GM12878 (cell line): Measurements from ENCODE around the gene TMPRSS9. TPM values are rescaled to one million over a fixed set of nuclear protein-coding genes. Genes with fewer than 3 reads are reported as not detected.

Source experiments
- ATAC-seq: fragments of 200-7000 bp; cut with Tn5 transposase; 3 replicates; pipeline ENCODE4 v1.9.1; 2020; ENCODE audit warnings: mild to moderate bottlenecking, moderate library complexity
- BruUV-seq: library from RNA; stranded (reverse); fragments of 400-500 nt; replicated peaks from 2 replicates; lab custom pipeline; 2021; lab: Mats Ljungman, UMichigan
- CTCF ChIA-PET: fragments of 300-600 bp; sonication (Branson Sonifier 250); formaldehyde crosslinking; extraction: SDS; loops from one replicate; lab custom pipeline; 2021; ENCODE audit warnings: inconsistent platforms; lab: Yijun Ruan, JAX
- POLR2A ChIA-PET: fragments of 350-600 bp; formaldehyde crosslinking; extraction: SDS; loops from one replicate; lab custom pipeline; 2021; ENCODE audit warnings: inconsistent platforms; lab: Charles Lee
- RAD21 ChIA-PET: fragments of 300-600 bp; sonication (Branson Sonifier 250); formaldehyde crosslinking; loops from one replicate; lab custom pipeline; 2023; ENCODE audit warnings: antibody characterized with exemption; ENCODE audit not compliant: unreplicated experiment; lab: Charles Lee
- SMC1A ChIA-PET: fragments of 300-600 bp; sonication (Branson Sonifier 250); formaldehyde crosslinking; loops from one replicate; lab custom pipeline; 2023; ENCODE audit not compliant: unreplicated experiment, uncharacterized antibody; lab: Charles Lee
- DNase-seq: peaks from one replicate; pipeline ENCODE4 v3.0.0-alpha.2; 2011; ENCODE audit warnings: low read depth, low spot score
- FAIRE-seq: peaks from 3 replicates; lab custom pipeline; 2011; peaks lifted over from hg19 to GRCh38; lab: Jason Lieb, UNC
- H2AFZ ChIP-seq: 2 replicates; pipeline ENCODE4 v1.6.0; 2011; ENCODE audit warnings: low read depth, low read length, control low read depth; ENCODE audit not compliant: control insufficient read depth
- H3K27ac ChIP-seq: 2 replicates; pipeline ENCODE4 v1.5.1; 2011; ENCODE audit warnings: control low read depth; ENCODE audit not compliant: control insufficient read depth, insufficient read depth
- H3K27me3 ChIP-seq, 2 experiments: replicated peaks in 1 of 2; 2 replicates each; pipeline versions ENCODE4 v1.6.0 to v1.6.1; 2011; ENCODE audit warnings: low read length in 1 of 2; ENCODE audit not compliant: control insufficient read depth in 2 of 2, insufficient read depth in 2 of 2
- H3K36me3 ChIP-seq, 2 experiments: 2 replicates each; pipeline ENCODE4 v1.5.1; 2011; ENCODE audit warnings: low read length in 1 of 2; ENCODE audit not compliant: control insufficient read depth in 2 of 2, insufficient read depth in 2 of 2
- H3K4me1 ChIP-seq: 2 replicates; pipeline ENCODE4 v1.6.1; 2011; ENCODE audit warnings: mild to moderate bottlenecking, low read length, moderate library complexity, mixed read lengths; ENCODE audit not compliant: control insufficient read depth, insufficient read depth
- H3K4me2 ChIP-seq: 2 replicates; pipeline ENCODE4 v1.6.0; 2011; ENCODE audit warnings: control low read depth; ENCODE audit not compliant: control insufficient read depth, insufficient read depth
- H3K4me3 ChIP-seq: fragments of 200-600 bp; sonication (generic); 2 replicates; pipeline ENCODE4 v1.5.1; 2016
- H3K79me2 ChIP-seq: 2 replicates; pipeline ENCODE4 v1.6.0; 2011; ENCODE audit warnings: low read length; ENCODE audit not compliant: control insufficient read depth, insufficient read depth
- H3K9ac ChIP-seq: 2 replicates; pipeline ENCODE4 v1.8.0; 2011; ENCODE audit warnings: low read length, control low read depth, mixed read lengths; ENCODE audit not compliant: control insufficient read depth, insufficient read depth
- H3K9me3 ChIP-seq: replicated peaks from 3 replicates; pipeline ENCODE4 v1.5.1; 2011; ENCODE audit warnings: mild to moderate bottlenecking, low read length; ENCODE audit not compliant: control insufficient read depth, insufficient read depth
- H4K20me1 ChIP-seq: 2 replicates; pipeline ENCODE4 v1.6.0; 2011; ENCODE audit not compliant: control insufficient read depth, insufficient read depth
- BCL11A ChIP-seq: IDR thresholded peaks from 2 replicates; pipeline ENCODE4 v1.6.1; 2011; ENCODE audit warnings: low read depth, low read length
- E4F1 ChIP-seq: fragments of 450-650 bp; IDR thresholded peaks from 2 replicates; pipeline ENCODE4 v1.6.1; 2018; ENCODE audit warnings: borderline replicate concordance, mild to moderate bottlenecking; ENCODE audit not compliant: partially characterized antibody
- HDGF ChIP-seq: fragments of 450-650 bp; IDR thresholded peaks from 2 replicates; pipeline ENCODE4 v1.6.1; 2016; ENCODE audit warnings: antibody characterized with exemption
- IRF5 ChIP-seq: fragments of 450-650 bp; IDR thresholded peaks from 2 replicates; pipeline ENCODE4 v1.6.1; 2017; ENCODE audit warnings: borderline replicate concordance
- KDM1A ChIP-seq: fragments of 200-600 bp; sonication (generic); IDR thresholded peaks from 2 replicates; pipeline ENCODE4 v1.6.1; 2016; ENCODE audit warnings: borderline replicate concordance
- MAX ChIP-seq: IDR thresholded peaks from 2 replicates; pipeline ENCODE4 v1.6.1; 2012; ENCODE audit warnings: low read depth, low read length, improper control_type of control experiment
- NFYB ChIP-seq: IDR thresholded peaks from 2 replicates; pipeline ENCODE4 v1.6.1; 2011; ENCODE audit warnings: low read depth, mild to moderate bottlenecking, low read length, improper control_type of control experiment, moderate library complexity; ENCODE audit not compliant: insufficient read depth
- NKRF ChIP-seq: fragments of 450-650 bp; conservative IDR thresholded peaks from 2 replicates; pipeline ENCODE4 v1.6.1; 2017; ENCODE audit warnings: mild to moderate bottlenecking, moderate library complexity
- RELA ChIP-seq: fragments of 450-650 bp; IDR thresholded peaks from 2 replicates; pipeline ENCODE4 v1.8.0; 2014; ENCODE audit warnings: borderline replicate concordance; ENCODE audit not compliant: partially characterized antibody
- RELB ChIP-seq: fragments of 450-650 bp; IDR thresholded peaks from 2 replicates; pipeline ENCODE4 v1.6.1; 2017; ENCODE audit warnings: low read depth, mild to moderate bottlenecking, moderate library complexity
- SIX5 ChIP-seq: IDR thresholded peaks from 2 replicates; pipeline ENCODE4 v1.6.1; 2011; ENCODE audit warnings: mild to moderate bottlenecking, low read depth, low read length, moderate library complexity; ENCODE audit not compliant: severe bottlenecking
- WGBS: methylation state at CpG from one replicate; pipeline ENCODE4 v1.1.6; 2016; ENCODE audit warnings: low lambda C conversion rate; ENCODE audit not compliant: insufficient replicate concordance, insufficient coverage; ENCODE audit errors: missing lambda C conversion rate; 5-methylcytosine and 5-hydroxymethylcytosine counted together
- in situ Hi-C: fragments of 300-500 bp; cut with MboI; formaldehyde crosslinking; loops from 9 replicates; pipeline ENCODE4 v1.14.3; 2018; ENCODE audit warnings: mixed read lengths
- intact Hi-C: fragments of 100-400 bp; cut with micrococcal nuclease; formaldehyde crosslinking; loops from one replicate; pipeline ENCODE4 v1.14.2; 2022; ENCODE audit not compliant: unreplicated experiment
- polyA plus RNA-seq, 11 experiments: library from polyadenylated mRNA; depleted of rRNA in 4 of 11; unstranded in 6 of 11; stranded (reverse) in 5 of 11; fragments of >200 nt; fragmentation: Nextera tagmentation in 4 of 11; fragmentation: Illumina TruSeq in 1 of 11; extraction: Ambion mirVana in 4 of 11; extraction: Trizol in 1 of 11; gene quantifications; 1 replicate in 1 of 11; 2 replicates in 10 of 11; pipeline versions ENCODE4 v1.2.1 to v1.2.3, GENCODE V29; 2011 to 2016; ENCODE audit warnings: inconsistent platforms in 2 of 11, missing spikeins in 2 of 11, low read depth in 1 of 11
- total RNA-seq, 4 experiments: library from RNA; depleted of rRNA in 3 of 4; stranded (reverse); fragments of >200 nt in 3 of 4; fragmentation: Illumina TruSeq in 1 of 4; extraction: Trizol in 1 of 4; gene quantifications; 2 replicates each; pipeline versions ENCODE4 v1.2.1 to v1.2.3, GENCODE V29; 2013 to 2021

The TMPRSS9 gene
- total and polyA plus RNA-seq, 10 of the 15 experiments (the other 5 are each of a cell fraction or from before 2014, with no cell fraction given), result 0.24 TPM; not detected in 9

GRCh38 chr19:2355168-2356035 is 4.7 kb upstream of the TMPRSS9 start:
- no peak overlapping the region for H3K27ac ChIP-seq
- FAIRE-seq (no peak), DNase-seq (no peak), ATAC-seq (no peak)
- H3K9me3 ChIP-seq, result no peaks in the 10 kb centered on the region; the same call in 2 of the 3 replicates
- no peaks in the 10 kb centered on the region for H3K4me1 ChIP-seq
- no TSS peak for BruUV-seq
- RAD21 ChIA-PET, result no interaction called here
- TF ChIP-seq E4F1 (no peak), MAX (no peak), RELA (no peak), RELB (no peak), SIX5 (no peak), BCL11A (no peak), HDGF (no peak), KDM1A (no peak), NKRF (no peak), NFYB (no peak), IRF5 (no peak)
- 90% methylated on average over 24 of the region's 24 CpGs for WGBS
- H3K9ac ChIP-seq, result no peak overlapping the region
- no peaks in the 10 kb centered on the region for H3K79me2 ChIP-seq
- H3K27me3 ChIP-seq, result no peaks in the 10 kb centered on the region
- POLR2A ChIA-PET, result no interaction called here
- CTCF ChIA-PET, result no interaction called here
- intact Hi-C loops, result no loop called here
- H3K4me3 ChIP-seq, result no peak overlapping the region
- H3K36me3 ChIP-seq, result no peaks in the 10 kb centered on the region
- no peak overlapping the region for H2AFZ ChIP-seq
- in situ Hi-C loops, result no loop called here
- H4K20me1 ChIP-seq, result no peaks in the 10 kb centered on the region
- no peak overlapping the region for H3K4me2 ChIP-seq
- SMC1A ChIA-PET, result no interaction called here
